ENCODE data around the gene RAB28. TPM values are rescaled to one million over a fixed set of nuclear protein-coding genes. Genes with fewer than 3 reads are reported as not detected.

RAB28 gene
- total and polyA plus RNA-seq, 9 of the 15 experiments (the other 6 are each of a cell fraction or from before 2014, with no cell fraction given) = 6.7 to 40.4 (median 23.0) TPM

DNA sequence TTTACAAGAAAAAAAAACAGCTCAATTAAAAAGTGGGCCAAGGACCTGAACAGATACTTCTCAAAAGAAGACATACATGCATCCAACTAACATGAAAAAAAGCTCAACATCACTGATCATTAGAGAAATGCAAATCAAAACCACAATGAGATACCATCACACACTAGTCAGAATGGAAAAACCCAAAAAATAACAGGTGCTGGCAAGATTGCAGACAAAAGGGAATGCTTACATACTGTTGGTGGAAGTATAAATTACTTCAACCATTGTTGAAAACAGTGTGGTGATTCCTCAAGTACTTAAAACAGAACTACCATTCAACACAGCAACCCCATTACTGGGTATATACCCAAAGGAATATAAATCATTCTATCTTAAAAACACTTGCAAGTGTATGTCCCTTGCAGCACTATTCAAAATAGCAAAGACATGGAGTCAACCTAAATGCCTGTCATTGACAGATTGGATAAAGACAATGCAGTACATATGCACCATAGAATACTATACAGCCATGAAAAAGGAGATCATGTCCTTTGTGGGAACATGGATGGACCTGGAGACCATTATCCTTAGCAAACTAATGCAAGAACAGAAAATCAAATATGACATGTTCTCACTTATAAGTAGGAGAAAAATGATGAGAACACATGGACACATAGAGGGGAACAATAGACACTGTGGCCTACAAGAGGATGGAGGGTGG is 97.6 kb downstream of the RAB28 start (continued):
- TF ChIP-seq MEF2A (IDR thresholded peaks at IDR 0.05; ENCODE audit: control insufficient read depth, low read depth, low read length) (no peak), ADNP (tag; IDR thresholded peaks at IDR 0.05) (0 out of 2 replicates have a peak, but pooled peaks have one; percentile 31), RAD51 (IDR thresholded peaks at IDR 0.05; ENCODE audit: borderline replicate concordance, low read depth) (no peak), HMGN3 (IDR thresholded peaks at IDR 0.05; ENCODE audit: borderline replicate concordance, extremely low read depth, insufficient read length, low read depth, low read length) (no peak), LEF1 (IDR thresholded peaks at IDR 0.05) (no peak), SIN3A (IDR thresholded peaks at IDR 0.05; ENCODE audit: borderline replicate concordance in 2 of 2, control insufficient read depth in 1 of 2, low read depth in 2 of 2, low read length in 2 of 2) (no peak), TAF7 (tag; IDR thresholded peaks at IDR 0.05) (no peak), RBM25 (IDR thresholded peaks at IDR 0.05; ENCODE audit: low read depth, low read length, severe bottlenecking) (peak; percentile 86), ZNF174 (CRISPR knock-in tag; IDR thresholded peaks at IDR 0.05) (no peak), ZNF695 (CRISPR knock-in tag; IDR thresholded peaks at IDR 0.05) (no peak), ZNF239 (CRISPR knock-in tag; IDR thresholded peaks at IDR 0.05) (no peak), HSF4 (CRISPR knock-in tag; IDR thresholded peaks at IDR 0.05; ENCODE audit: borderline replicate concordance) (no peak), CBX2 (IDR thresholded peaks at IDR 0.05; ENCODE audit: insufficient read depth, low read length, poor library complexity, severe bottlenecking) (no peak), RCOR1 (IDR thresholded peaks at IDR 0.05; ENCODE audit: borderline replicate concordance in 1 of 2, low read depth in 2 of 2, low read length in 2 of 2) (0 out of 4 replicates have a peak, but pooled peaks of 1 of the 2 experiments have one; percentile 24)
- TF ChIP-seq, protein P1, sequence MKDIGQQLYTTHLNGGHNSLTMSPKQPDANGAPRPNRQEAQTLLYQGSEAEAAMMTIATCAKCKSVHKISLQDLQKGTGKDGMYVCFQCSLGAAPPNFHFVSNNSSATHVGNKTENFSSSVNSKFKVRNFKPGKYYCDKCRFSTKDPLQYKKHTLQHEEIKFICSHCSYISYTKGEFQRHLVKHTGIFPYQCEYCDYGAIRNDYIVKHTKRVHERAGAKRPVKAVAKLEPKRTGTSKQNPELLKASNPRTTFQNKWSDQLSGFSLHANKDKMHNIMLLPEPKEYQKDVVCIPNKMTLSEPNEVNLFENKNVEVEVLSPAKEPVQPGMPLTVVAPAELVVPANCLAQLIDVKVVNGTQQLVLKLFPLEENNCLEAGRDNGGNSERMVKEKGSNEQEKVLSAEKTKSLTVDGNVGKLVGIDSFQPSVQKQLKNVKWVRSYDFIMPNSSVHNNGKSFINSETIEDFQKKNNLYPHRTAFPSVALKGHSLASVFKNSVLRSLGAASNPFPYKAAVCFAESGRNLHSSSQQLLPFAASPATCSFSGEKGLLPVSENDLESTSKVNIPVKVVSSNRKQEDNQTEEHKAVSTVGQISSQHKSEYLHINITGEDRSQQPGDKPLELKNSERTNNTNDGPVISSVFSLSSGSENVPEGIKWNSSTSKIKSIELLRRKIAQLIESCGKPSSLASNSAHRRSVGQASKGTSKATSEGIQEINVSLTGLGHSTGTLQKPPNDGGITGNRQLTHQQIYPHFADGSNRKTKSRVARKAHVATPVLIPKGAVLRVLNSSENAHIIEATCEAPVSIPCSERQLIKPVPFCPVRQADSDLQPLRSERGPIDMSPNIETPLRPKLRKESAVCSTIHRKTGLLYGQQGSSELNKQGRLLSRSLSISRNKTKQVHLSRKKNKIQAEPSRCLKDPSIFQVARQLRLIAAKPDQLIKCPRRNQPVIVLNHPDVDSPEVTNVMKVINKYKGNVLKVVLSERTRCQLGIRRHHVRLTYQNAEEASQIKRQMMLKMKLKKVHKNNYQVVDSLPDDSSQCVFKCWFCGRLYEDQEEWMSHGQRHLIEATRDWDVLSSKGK (CRISPR knock-in tag; IDR thresholded peaks at IDR 0.05) = no peak
- TF ChIP-seq, protein P2, sequence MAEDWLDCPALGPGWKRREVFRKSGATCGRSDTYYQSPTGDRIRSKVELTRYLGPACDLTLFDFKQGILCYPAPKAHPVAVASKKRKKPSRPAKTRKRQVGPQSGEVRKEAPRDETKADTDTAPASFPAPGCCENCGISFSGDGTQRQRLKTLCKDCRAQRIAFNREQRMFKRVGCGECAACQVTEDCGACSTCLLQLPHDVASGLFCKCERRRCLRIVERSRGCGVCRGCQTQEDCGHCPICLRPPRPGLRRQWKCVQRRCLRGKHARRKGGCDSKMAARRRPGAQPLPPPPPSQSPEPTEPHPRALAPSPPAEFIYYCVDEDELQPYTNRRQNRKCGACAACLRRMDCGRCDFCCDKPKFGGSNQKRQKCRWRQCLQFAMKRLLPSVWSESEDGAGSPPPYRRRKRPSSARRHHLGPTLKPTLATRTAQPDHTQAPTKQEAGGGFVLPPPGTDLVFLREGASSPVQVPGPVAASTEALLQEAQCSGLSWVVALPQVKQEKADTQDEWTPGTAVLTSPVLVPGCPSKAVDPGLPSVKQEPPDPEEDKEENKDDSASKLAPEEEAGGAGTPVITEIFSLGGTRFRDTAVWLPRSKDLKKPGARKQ (CRISPR knock-in tag; IDR thresholded peaks at IDR 0.05) = no peak
- TF ChIP-seq, protein P3, sequence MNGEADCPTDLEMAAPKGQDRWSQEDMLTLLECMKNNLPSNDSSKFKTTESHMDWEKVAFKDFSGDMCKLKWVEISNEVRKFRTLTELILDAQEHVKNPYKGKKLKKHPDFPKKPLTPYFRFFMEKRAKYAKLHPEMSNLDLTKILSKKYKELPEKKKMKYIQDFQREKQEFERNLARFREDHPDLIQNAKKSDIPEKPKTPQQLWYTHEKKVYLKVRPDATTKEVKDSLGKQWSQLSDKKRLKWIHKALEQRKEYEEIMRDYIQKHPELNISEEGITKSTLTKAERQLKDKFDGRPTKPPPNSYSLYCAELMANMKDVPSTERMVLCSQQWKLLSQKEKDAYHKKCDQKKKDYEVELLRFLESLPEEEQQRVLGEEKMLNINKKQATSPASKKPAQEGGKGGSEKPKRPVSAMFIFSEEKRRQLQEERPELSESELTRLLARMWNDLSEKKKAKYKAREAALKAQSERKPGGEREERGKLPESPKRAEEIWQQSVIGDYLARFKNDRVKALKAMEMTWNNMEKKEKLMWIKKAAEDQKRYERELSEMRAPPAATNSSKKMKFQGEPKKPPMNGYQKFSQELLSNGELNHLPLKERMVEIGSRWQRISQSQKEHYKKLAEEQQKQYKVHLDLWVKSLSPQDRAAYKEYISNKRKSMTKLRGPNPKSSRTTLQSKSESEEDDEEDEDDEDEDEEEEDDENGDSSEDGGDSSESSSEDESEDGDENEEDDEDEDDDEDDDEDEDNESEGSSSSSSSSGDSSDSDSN (IDR thresholded peaks at IDR 0.05; ENCODE audit: borderline replicate concordance in 1 of 2, low read depth in 2 of 2, low read length in 2 of 2) = no peak
- TF ChIP-seq, protein P4, sequence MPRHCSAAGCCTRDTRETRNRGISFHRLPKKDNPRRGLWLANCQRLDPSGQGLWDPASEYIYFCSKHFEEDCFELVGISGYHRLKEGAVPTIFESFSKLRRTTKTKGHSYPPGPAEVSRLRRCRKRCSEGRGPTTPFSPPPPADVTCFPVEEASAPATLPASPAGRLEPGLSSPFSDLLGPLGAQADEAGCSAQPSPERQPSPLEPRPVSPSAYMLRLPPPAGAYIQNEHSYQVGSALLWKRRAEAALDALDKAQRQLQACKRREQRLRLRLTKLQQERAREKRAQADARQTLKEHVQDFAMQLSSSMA (CRISPR knock-in tag; IDR thresholded peaks at IDR 0.05) = no peak
